ENCODE data around the gene ZP2. TPM values are rescaled to one million over a fixed set of nuclear protein-coding genes. Genes with fewer than 3 reads are reported as not detected.

The ZP2 gene
- total and polyA plus RNA-seq, 4 donors, result not detected

Other genes with a start within 250 kb of the ZP2 start
- gene DNAH3, start 60.7 kb downstream of the ZP2 start, total RNA-seq, result not detected
- gene DNAH3, start 60.7 kb downstream of the ZP2 start, polyA plus RNA-seq, result not detected
- 1 to 10 TPM; 1.8 to 2.4 TPM for gene LDAF1, start 52.9 kb downstream of the ZP2 start, total RNA-seq
- 1 to 10 TPM; 1.2 to 1.6 TPM for gene LDAF1, start 52.9 kb downstream of the ZP2 start, polyA plus RNA-seq
- 10 to 100 TPM in 1 of 2 donors, 1 to 10 TPM in 1; 9.2 to 13.6 TPM for gene ANKS4B, start 22.1 kb upstream of the ZP2 start, total RNA-seq
- gene ANKS4B, start 22.1 kb upstream of the ZP2 start, polyA plus RNA-seq, result 1 to 10 TPM; 5.7 to 8.3 TPM
- gene CRYM, start 66.7 kb upstream of the ZP2 start, total RNA-seq, result 1 to 10 TPM; 7.2 to 7.8 TPM
- gene CRYM, start 66.7 kb upstream of the ZP2 start, polyA plus RNA-seq, result 1 to 10 TPM; 2.3 to 6.8 TPM